GM18511 (cell line): ENCODE results near the gene IL24.
"Not testable (repeated sequence)": the region's sequence is repeated elsewhere in the genome, so short reads cannot be mapped to it uniquely, and the experiment has no call there.

Source experiments
- ATAC-seq: cut with Tn5 transposase; IDR thresholded peaks from one replicate; pipeline ENCODE4 v1.9.1; 2021; ENCODE audit warnings: mild to moderate bottlenecking, moderate library complexity; ENCODE audit not compliant: unreplicated experiment

The IL24 gene, protein sequence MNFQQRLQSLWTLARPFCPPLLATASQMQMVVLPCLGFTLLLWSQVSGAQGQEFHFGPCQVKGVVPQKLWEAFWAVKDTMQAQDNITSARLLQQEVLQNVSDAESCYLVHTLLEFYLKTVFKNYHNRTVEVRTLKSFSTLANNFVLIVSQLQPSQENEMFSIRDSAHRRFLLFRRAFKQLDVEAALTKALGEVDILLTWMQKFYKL

DNA sequence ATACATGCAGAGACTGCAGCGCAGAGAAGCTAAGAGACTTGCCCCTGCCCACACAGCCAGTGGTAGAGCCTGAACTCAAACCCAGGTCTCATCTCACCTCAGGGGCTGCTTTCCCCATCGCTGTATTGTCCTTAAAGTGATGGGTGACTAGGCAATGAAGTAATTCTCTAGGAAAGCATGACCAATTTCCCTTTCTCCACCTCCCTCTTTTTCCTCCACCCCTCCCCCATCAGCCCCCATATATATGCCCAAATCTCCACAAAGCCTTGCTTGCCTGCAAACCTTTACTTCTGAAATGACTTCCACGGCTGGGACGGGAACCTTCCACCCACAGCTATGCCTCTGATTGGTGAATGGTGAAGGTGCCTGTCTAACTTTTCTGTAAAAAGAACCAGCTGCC is at the start of gene IL24:
TSS of gene IL24 (plus strand) at position 269 of the 400 bp plus-strand sequence. CDS start 390 bp downstream, outside the sequence.
- ATAC-seq = no peak

DNA sequence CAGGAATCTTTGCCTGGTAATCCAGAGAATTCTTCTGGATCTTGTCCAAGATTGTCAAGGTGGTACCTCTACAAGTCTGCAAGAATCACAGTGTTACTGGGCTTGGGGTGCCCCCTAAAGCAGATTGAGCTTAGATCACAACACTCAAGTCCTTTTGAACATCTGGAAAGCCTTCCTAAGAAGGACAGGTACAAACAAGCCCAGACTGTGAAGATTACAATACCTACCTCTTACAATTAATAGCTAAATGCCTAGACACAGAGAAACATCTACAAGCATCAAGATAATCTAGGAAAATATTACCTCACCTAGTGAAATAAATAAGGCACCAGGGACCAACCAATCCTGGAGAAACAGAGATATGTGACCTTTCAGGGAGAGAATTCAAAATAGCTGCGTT is 49.3 kb upstream of the IL24 start:
- ATAC-seq = no peak

DNA sequence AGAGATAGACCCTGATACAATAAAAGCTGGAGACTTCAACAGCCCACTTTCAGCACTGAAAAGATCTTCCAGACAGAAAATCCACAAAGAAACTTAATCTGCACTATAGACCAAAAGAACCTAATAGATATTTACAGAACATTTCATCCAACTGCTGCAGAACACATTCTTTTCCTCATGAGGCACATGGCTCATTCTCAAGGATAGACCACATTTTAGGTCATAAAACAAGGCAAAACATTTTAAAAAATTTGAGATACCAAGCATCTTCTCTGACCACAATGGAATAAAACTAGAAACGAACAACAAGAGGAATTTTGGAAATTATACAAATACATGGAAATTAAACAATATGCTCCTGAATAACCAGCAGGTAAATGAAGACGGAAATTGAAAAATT is 46.8 kb upstream of the IL24 start:
- ATAC-seq = no peak

DNA sequence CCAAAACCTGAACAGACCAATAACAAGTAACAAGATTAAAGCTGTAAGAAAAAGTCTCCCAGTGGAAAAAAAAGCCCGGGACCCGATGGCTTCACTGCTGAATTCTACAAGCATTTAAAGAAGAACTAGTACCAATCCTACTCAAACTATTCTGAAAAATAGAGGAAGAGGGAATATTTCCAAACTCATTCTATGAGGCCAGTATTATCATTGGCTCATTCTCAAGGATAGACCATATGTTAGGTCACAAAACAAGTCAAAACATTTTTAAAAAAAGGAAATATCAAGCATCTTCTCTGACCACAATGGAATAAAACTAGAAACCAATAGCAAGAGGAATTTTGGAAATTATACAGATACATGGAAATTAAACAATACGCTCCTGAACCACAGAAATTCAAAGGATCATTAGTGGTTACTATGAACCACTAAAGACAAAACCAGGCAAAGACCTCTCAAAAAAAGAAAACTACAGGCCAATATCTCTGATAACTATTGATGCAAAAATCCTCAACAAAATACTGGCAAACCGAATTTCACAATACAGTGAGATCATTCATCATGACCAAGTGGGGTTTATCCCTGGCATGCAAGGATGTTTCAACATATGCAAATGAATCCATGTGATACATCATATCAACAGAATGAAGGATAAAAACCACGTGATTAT is 45.8 kb upstream of the IL24 start:
- ATAC-seq = no peak

DNA sequence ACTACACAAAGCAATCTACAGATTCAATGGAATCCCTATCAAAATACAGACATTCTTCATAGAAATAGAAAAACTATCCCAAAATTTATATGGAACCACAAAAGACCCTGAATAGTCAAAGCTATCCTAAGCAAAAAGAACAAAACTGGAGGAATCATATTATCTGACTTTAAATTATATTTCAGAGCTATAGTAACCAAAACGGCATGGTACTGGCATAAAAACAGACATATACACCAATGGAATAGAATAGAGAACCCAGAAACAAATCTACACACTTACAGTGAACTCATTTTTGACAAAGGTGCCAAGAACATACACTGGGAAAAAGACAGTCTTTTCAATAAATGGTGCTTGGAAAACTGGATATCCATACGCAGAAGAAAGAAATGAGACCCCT is 44.6 kb upstream of the IL24 start:
- not testable (repeated sequence) for ATAC-seq

DNA sequence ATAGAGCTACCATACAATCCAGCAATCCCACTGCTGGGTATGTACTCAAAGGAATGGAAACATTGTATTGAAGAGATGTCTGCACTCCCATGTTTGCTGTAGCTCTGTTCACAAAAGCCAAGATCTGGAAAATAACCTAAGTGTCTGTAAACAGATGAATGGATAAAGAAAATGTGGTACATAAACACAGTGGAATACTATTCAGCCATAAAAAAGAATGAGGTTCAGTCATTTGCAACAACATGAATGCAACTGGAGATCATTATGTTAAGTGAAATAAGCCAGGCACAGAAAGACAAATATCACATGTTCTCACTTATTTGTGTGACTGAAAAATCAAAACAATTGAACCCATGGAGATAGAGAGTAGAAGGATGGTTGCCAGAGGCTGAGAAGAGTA is 43.5 kb upstream of the IL24 start:
- not testable (repeated sequence) for ATAC-seq

DNA sequence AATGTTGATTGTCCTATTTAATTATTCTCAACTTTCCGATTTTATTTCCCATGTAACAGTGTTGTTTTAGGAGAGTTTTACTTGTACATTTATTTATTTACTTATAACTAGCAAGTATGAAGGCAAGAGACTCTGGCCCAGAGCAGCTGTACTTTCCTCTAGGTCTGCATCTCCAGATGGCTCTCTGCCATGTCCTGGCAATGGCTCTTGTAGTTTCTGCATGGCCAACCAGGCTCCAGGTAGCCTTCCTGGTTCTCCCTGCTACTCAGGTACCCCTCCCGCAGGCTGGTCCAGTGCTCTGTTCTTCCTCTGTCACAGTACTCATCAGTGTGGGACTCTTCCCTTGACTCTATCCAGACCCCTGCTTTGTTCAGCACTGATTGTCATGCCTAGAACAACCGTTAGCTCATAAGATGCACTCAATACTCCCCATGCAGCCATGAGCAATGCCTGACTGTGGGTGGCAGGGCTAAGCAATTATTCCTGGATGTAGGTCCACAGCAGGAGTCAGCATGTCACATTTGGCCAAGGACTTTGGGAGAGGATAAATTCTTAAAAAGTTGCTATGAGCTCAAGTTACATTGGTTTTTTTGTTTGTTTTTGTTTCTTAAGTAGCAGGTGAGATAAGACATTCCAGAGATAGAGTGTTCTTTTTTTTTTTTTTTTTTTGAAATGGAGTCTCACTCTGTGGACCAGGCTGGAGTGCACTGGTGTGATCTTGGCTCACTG is 42.7 kb upstream of the IL24 start:
- no peak for ATAC-seq

DNA sequence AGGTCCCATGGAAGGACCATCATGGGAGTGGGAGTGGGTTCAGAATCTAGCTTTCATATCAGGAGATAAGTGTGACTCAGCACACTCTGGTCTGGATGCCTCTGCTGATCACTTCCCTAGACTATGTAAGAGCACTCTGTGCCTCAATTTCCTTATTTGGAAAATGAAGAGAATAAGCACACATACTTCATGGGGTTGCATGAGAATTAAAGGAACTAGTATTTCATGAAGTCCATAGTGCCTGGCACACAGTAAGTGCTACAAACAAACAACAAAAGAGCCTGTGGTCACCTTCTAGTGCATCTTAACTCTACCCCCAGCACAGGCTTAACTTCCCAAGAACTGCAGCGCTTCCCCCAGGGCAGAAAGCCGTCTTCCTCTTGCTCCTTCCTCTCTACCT is 41.4 kb upstream of the IL24 start:
- ATAC-seq = no peak

DNA sequence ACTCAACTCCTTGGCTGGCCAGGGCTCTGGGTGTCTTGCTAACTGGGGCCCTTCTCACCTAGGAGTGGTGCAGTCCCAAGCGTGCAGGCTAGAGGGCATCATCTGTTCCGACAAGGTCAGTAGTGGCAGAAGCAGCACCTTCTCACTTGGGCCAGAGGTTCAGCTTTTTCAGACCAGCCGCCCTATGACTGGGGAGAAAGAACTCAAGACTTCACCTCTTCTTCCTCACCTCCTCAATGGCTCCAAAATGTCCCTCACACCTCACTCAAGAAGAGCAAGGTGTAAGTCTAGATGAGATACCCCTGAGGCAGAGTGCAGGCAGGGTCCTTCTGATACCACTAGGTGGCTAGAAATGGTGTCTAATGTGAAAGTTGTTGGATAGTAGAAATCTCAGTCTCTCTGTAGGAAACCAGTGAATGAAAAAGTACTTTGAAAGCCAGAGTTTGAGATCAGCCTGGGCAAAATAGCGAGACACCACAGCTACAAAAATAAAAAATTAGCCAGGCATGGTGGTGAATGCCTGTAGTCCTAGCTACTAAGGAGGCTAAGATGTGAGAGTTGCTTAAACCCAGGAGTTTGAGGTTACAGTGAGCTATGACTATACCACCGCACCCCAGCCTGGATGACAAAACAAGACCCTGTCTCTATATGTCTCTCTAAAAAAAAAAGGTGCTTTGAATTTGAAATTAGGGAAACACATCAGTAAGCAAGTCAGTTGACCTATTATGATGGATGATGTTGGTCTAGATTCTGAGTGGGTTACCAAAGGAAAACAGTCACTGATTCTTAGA is 40.4 kb upstream of the IL24 start:
- no peak for ATAC-seq

DNA sequence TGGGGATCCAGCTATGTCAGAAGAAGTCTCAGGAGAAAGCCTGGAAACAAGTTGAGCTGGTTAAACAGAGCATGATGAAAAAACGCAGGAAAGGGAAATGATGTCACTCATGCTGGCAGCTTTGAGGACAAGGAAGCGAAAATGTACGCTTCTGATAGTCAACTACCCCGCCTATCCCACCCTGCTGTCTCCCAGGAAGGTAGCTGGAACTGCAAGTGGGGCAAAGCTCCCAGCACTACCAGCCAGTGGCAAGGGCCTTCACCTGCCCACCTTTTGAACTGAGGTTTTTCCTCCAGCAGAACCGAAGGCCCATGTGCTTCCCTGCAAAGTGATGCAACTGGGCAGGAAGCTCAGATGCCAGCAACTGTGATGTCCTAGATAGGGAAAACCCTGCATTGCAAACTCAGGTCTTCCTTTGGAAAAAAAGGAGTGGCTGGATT is 38.1 kb upstream of the IL24 start:
- no peak for ATAC-seq

DNA sequence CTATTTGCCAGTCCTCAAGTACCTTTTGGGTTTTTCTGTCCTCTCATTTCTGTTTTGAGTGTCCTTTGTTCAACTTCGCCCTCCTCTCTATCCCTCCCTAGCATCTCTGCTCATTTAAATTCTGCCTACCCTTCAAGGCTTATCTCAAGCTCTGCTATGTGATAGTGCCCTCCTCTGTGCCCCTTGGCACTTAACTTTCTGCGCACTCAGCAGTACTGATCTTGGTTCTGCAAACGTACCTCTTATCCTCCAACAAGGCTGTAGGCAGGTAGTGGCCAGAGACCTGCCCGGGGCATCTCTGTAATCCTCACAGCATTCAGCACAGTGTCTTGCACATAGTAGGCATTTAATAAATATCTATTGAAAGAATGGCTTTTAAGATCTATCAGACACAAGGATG is 37.1 kb upstream of the IL24 start:
- no peak for ATAC-seq

DNA sequence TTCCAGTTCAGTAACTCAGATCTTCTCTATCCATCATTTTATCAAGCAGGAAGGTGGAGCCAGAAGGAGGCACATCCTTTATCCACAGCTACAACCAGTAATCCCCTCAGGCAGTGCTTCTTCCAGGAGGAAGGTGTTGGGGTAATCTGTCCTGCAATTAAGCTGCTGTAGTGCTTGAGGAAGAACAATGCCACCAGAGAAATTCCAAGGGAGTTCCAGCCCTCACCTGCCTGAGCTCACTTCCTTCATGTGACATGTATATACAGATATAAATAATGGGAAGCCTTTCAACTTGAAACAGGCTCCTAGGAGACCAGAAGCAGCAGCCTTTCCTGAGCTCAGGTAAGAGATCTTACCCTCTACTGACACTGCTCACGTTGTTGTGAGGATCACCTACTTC is 34.0 kb upstream of the IL24 start:
- ATAC-seq = no peak

DNA sequence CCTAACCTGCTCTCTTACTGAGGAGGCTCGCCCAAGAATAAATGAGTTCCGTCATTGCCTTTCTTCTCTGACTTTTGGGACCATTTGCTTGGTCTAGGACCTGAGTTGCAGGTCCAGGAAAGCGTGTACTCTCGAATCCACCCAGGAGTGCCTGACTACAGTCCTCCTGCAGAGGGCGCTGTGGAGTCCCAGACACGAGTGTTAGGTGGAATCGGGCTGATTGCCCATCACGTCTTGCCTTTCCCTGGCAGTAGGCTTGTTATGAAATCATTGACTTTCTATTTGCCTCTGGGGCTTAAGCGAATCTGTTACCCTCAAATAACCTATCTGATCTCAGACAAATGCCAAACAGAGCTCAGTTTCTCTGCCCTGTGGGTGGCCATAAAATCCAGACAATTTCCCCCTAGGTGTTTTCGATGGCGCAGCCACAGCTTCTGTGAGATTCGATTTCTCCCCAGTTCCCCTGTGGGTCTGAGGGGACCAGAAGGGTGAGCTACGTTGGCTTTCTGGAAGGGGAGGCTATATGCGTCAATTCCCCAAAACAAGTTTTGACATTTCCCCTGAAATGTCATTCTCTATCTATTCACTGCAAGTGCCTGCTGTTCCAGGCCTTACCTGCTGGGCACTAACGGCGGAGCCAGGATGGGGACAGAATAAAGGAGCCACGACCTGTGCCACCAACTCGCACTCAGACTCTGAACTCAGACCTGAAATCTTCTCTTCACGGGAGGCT is 32.1 kb upstream of the IL24 start, which contains the start of gene IL20:
TSS of gene IL20 (plus strand) at position 685 of the 733 bp plus-strand sequence. CDS start 230 bp downstream, outside the sequence.
- ATAC-seq = no peak

DNA sequence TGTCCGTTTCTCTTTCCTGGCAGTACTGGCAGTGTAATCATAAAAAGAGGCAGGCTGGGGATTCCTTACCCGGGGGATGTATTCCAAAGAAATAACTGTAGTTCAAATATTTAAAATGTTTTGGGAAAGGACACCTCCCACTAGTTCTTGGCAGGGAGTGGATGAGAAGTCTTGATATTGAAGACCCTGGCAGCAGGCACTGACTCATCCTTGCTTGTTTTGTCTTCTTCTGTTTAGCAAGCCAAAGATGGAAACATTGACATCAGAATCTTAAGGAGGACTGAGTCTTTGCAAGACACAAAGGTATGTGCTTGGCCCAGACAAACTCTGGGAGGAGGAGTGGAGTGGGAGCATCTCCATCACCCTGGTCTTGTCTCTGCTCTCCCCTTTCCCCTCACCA is 31.2 kb upstream of the IL24 start:
- no peak for ATAC-seq

DNA sequence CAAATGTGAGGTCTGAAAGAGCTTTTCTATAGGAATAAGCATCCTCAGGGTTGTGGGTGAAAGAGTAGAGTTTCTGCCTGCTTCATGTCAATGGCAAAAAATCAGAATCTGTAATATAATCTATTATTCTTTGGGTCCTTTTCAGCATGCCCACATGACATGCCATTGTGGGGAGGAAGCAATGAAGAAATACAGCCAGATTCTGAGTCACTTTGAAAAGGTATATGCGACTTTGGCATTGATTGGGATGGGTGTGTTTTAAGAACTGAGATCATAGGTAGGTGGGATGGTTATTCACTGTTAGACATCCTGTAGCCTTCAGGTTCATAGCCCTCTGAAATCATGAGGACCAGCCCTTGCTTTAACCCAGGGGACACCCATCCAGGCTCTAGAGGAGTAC is 30.0 kb upstream of the IL24 start:
- ATAC-seq = no peak

DNA sequence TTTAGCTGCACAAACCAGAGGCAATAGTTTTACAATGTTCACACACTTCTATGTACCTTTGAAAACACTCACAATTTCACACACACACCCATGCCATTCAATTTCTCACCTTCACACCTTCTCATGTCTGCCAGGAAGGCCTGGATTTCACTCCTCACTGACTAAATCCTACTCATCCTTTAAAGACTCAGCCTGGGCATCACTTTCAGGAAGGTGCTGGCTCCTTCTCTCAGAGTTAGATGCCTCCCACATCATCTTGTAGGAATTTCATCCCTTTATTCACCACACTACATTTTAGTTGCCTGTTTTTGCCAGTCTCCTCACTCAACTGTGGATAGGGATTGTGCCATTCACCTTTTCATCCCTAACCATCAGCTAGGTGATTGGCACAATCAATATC is 29.5 kb upstream of the IL24 start:
- no peak for ATAC-seq

DNA sequence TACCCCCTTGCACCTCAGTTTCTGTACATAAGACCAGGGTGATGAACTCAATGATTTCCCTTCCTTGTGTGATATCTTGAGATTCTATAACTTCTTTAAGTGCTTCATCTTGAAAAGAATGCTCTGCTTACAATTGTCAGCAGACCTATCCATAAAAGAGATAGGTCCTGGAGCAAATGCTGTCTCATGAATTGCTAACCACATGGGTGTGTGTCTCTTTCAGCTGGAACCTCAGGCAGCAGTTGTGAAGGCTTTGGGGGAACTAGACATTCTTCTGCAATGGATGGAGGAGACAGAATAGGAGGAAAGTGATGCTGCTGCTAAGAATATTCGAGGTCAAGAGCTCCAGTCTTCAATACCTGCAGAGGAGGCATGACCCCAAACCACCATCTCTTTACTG is 29.0 kb upstream of the IL24 start:
- ATAC-seq = no peak

DNA sequence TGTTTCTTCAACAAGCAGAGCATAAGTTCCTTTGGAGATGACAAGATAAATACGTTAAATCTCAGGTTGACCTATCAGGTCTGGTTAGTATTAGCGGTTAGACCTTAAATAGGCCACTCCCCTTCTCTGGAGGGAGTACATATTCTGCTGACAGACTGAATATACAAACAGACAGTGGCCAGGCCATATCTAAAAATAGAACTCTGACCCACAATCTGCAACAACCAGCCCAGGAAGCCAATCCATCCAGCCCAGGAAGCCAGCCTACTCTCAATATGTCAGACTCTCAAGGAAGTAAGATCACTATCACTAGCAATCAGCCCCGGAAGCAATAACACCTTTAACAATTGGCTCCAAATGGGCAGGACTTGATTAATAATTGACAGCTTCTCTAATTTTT is 25.1 kb upstream of the IL24 start:
- no peak for ATAC-seq

DNA sequence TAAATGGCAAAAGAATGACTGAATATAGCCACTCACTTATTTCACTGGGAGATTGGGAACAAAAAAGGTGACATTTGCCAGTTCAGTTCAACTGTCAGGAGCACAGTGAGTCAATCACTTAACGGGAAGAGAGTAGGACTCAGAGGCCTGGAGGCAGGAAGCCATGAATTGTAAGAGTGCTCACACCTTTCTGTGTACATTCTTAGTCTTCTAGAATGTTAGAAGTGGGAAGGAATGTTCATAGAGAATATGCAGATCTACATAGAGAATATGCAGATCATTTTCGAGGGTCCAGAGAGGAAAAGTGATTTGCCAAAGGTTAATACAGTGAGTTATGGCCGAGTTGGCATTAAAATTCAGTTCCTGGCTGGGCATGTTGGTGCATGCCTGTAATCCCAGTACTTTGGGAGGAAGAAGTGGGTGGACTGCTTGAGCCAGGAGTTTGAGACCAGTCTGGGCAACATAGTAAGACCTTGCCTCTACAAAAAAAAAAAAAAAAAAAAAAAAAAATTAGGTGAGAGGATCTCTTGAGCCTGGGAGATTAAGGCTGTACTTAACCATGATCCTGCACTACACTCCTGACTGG is 23.5 kb upstream of the IL24 start:
- no peak for ATAC-seq

DNA sequence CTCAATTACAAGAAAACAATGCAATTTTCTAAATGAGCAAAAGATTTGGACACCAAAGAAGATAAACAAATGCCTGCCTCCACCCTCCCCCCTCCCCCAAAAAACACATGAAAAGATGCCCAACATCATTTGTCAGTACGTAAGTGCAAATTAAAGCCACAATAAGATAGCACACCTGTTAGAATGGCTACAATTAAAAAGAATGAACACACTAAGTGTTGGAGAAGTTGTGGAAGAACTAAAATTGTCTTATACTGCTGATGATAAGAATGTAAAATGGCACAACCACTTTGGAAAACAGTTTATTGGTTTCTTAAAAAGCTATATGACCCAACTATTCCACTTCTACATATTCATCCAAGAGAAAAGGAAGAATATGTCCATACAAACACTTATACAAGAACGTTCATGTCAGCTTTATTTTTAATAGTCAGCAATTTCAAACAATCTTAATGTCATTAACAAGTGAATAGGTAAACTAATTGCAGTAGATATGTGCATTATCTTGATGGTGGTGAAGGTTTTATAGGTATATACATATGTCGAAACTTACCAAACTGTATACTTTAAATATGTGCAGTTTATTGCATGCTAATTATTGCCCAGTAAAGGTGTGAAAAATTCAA is 21.4 kb upstream of the IL24 start:
- ATAC-seq = no peak
